Measurements from ENCODE around the gene SOCS1. TPM values are rescaled to one million over a fixed set of nuclear protein-coding genes. Genes with fewer than 3 reads are reported as not detected.

Gene SOCS1
- total and polyA plus RNA-seq, 2 donors (not counting 1 experiment from before 2014, with no cell fraction given), result 29.7 to 107 TPM

Small RNA genes lying within 50 kb of the gene (small RNA-seq; reads per million reads assigned to genes)
- gene RF00554 (ENCODE audit: insufficient read length, low read depth, low replicate concordance), result not detected

Other genes starting within 250 kb of the SOCS1 start
- gene TNP2, start 13.1 kb upstream of the SOCS1 start, total RNA-seq, result not detected in 2 replicates
- gene TNP2, start 13.1 kb upstream of the SOCS1 start, polyA plus RNA-seq, result not detected in 2 replicates
- not detected in 2 replicates for gene PRM3, start 17.4 kb upstream of the SOCS1 start, total RNA-seq
- not detected in 2 replicates for gene PRM3, start 17.4 kb upstream of the SOCS1 start, polyA plus RNA-seq
- gene PRM2, start 20.3 kb upstream of the SOCS1 start, total RNA-seq, result not detected in 2 replicates
- gene PRM2, start 20.3 kb upstream of the SOCS1 start, polyA plus RNA-seq, result not detected in 2 replicates
- gene PRM1, start 25.1 kb upstream of the SOCS1 start, total RNA-seq, result not detected in 2 replicates
- gene PRM1, start 25.1 kb upstream of the SOCS1 start, polyA plus RNA-seq, result not detected in 2 replicates
- gene RMI2, start 89.3 kb upstream of the SOCS1 start, total RNA-seq, result 25.5 and 27.0 TPM in 2 replicates
- gene RMI2, start 89.3 kb upstream of the SOCS1 start, polyA plus RNA-seq, result 2.2 and 2.3 TPM in 2 replicates

Measured in B cell (primary cell).